Amygdala (tissue), 56 donors: Measurements from ENCODE around the gene KLHL33.
A peak's percentile ranks its signal among the peaks of the same experiment; 100 is the strongest.
"Not testable (repeated sequence)": the region's sequence is repeated elsewhere in the genome, so short reads cannot be mapped to it uniquely, and the experiment has no call there.

Source experiments
- DNase-seq, 56 donors: peaks; one replicate each; lab custom pipeline; 2025; lab: John Stamatoyannopoulos, UW

KLHL33 gene

DNA sequence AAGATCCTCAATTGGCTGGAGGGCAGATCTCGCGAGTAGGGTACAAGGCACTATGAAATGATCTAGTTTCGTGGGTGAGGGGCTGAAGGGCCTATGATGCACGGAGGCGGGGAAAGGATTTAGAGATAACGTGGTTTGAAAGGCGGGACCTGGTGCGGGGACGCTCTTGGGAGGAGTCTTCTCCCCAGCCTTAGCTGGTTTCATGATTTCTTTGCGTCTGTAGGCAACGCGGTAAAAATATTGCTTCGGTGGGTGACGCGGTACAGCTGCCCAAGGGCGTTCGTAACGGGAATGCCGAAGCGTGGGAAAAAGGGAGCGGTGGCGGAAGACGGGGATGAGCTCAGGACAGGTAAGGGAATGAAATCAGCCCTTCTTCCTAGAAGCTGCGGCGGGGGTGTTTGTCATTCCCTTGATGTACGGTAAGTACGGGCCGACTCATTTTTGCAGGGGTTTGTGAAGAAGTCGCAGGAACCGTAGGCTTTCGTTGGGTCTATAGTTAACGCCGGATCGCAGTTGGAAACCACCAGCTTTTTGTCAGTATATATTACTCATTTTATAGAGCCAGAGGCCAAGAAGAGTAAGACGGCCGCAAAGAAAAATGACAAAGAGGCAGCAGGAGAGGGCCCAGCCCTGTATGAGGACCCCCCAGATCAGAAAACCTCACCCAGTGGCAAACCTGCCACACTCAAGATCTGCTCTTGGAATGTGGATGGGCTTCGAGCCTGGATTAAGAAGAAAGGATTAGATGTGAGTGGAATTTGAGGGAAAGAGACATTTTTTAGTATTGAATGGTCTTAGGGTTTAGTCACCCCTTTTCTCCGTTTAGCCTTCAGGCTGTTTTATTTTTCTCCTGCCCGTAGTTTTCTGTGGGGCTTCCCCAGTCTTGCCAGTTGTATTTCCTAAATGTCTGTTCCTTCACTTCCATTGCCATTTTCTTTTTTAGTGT lies 19.7 kb upstream of the KLHL33 start:
- peak in 14 of 56 donors; percentile 16 to 80 (median 70) for DNase-seq

DNA sequence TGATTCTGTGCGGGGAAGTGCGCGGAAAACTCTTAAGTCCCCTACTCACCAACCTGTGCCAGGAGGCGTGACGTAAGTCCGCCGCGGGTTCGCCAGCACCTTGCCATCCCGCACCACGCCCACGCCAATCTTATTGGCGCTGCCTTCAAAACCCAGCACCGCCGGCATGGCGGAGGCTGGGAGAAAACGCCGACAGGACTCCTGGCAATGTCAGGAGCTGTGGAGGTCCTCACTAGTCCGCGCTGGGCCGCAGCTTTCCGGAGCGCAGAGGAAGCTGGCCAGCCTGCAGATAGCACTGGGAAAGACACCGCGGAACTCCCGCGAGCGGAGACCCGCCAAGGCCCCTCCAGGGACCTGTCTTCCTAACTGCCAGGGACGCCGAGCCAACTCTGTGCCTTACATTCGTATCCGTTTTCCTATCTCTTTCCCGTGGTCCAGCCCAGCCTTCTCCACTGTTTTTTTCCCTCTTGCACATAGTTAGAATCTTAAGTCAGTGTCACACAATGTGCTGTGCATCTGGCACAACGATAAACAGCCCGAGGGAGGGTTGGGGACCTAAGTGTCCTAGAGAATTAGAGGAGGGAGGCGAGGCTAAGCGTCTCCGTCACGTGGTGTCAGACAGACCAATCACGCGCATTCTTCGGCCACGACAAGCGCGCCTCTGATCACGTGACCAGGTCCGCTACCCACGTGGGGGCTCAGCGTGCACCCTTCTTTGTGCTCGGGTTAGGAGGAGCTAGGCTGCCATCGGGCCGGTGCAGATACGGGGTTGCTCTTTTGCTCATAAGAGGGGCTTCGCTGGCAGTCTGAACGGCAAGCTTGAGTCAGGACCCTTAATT lies 18.8 kb upstream of the KLHL33 start, which contains the start of the genes APEX1 and OSGEP:
APEX1 (plus strand) TSS at position 711 of the 839 bp plus-strand sequence. CDS start 420 bp downstream, outside the sequence.
OSGEP (minus strand) TSS at position 297 of the 839 bp plus-strand sequence; CDS start at position 168, 129 bp downstream.
- DNase-seq = peak; percentile 89 to 99 (median 97)

DNA sequence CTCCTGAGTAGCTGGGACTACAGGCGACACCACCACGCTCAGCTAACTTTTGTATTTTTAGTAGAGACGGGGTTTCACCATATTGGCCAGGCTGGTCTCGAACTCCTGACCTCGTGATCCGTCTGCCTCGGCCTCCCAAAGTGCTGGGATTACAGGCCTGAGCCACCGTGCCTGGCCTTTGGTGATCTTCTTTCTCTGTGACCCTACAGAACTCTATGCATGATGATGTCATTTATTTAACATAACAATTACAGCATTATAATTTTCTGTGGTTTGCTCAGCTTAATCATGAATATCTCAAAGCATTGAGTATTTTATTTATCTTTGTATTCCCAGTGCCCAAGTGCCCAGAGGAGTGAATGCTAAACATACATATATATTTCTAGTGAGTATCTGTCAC lies 16.9 kb upstream of the KLHL33 start:
- DNase-seq = not testable (repeated sequence)

DNA sequence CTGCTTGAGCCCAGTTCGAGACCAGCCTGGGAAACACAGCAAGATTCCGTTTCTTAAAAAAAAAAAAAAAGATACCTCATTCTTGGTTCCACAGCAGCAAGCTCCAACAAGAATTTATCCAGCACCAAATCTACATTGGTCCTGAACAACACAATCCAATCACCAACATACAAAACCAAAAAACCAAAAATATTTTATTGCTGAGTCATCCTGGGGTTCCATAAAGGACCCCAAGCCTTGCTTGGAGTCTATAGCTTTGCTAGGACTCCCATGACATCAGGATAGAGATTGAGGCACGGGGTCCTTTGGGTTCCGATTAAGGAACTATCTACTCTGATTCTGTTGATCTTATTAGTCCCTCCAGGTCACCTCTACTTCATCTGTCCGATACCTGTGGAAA lies 10.9 kb upstream of the KLHL33 start:
- DNase-seq = no peak

DNA sequence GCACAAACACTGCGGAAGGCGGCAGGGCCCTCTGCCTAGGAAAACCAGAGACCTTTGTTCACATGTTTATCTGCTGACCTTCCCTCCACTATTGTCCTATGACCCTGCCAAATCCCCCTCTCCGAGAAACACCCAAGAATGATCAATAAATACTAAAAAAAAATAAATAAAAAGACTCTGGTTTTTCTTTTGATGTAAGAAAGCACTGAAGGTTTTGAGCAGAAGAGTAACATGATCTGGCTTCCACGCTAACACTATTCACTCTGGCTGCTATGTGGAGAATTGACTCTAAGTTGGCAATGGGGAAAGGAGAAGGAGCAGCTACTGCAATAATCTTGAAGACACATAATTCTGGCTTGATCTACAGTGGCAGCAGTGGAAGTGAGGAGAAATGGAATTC lies 7.7 kb upstream of the KLHL33 start:
- DNase-seq = not testable (repeated sequence)

DNA sequence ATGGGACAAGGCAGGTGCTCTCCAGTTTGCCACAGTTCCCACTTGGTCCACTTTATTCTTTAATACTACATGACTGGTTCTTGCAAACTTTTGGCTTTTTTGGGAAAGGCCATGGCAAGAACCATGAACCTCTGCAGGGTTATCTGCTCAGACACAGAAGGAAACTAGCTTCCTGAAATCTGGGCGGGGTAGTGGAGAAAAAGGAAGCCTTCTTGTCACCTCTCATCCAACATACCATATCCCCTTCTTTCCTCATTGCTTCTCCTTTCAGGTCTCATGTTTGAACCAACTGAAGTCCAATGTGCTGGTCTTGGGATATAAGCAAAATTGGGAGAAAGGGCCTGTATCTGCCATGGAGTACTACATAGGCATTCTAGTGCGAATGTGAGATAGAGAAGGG lies 5.5 kb upstream of the KLHL33 start:
- DNase-seq = no peak

DNA sequence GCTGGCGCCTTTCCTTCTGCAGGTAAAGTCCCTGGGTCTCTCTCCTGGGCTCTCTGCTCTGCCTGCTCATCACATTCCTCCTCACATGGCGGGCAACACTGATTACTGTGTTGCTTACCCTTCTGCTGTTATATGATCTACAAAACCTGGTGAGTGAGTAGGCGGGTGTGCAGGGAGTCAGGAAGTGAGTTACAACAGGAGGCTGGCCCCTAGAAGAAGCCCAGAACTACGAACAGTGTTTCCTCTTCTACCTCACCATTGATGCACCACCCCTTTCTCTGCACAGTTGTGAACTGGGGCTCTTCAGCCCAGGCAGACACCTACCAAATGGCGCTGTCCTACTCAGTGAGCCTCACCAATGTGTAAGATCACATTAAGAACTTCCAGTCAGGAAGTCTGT lies 4.9 kb upstream of the KLHL33 start:
- no peak for DNase-seq

DNA sequence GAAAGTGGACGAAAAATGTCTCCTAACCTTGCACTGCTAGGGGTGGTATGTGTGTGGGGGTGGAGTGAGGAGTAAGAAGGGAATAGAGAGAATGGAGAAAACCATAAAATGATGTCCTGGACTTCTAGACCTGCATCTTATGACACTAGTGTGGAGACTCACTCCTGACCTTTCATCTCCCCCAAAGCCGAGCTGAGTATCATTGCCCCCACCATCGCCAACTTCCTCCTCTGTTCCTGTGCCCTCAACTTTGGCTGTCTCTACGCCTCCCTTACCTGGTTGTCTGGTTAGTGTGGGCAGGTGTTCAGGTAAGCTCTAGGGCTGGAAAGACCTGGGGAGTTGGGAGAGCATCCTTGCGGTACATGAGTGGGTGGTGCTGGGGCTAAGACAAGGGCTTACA lies 4.5 kb upstream of the KLHL33 start:
- DNase-seq = no peak

DNA sequence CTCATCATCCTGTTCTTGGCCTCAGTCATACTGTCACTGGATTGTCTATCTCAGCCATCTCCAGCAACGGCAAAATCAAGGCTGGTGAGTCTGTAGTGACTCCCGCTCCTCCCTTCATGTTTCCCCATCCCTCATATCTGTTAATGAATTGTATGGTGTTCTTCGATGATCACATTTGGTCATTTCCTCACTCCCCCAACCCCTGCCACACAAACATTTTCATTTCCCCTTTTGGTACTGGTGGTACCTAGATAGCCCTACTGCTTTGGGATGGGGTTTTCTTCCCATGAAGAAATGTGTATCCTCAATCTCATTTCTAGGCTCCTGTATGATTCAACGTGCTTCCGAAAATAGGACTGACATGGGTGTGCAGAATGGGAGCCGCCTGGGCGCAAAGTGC lies 2.7 kb upstream of the KLHL33 start:
- DNase-seq = no peak

DNA sequence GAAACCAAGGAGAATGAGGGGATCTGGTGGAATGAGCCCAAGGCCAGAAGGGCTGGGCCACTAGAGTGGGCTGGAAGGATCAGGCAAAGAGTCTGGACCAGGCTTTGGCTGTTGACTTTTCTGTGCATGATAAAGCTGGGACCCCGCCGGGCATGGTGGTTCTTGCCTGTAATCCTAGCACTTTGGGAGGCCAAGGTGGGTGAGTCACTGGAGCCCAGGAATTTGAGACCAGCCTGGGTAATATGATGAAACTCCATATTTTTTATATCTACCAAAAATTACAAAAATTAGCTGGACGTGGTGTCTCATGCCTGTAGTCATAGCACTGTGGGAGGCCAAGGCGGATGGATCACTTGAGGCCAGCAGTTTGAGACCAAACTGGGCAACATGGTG lies 393 bp upstream of the KLHL33 start:
- DNase-seq = no peak

DNA sequence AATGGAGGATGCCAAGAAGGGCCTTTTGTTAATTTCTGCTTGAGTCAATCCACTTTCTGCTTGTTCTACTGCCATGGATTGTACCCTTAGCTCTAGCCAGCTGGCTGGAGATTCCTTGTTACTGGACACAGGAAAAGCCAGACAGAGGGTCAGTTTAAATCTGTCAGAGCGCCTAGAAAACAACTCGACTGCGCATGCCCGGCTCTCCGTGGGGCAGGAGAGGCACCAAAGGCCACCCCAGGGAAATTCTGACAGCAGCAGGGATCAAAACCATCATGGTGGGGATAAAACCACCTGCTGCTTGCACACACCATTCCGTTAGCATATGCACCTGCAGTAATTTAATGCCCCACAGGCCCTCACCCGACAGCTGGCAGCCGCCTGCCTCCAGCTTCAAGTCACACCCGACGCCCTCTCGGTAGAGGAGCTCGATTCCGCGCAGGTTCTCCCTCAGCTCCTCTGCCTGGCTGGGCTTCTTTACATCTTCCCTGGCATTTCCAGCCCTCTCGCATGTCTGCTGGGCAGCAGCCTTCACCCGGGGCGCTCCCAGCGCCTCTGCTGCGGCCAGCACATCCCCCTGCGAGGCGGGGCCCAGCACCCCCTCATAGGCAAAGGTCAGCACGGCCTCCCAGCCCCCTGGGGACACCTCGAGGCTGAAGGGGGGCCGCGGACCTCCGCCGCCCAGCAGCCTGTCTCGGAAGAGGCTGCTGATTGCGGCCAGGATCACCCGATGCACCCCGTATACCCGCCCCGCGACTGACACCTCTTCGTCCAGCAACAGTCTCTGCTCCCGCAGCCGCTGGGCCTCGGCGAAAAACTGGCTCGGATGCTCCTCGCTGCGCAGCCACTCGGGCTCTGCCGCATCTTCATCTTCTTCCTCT lies 1.0 kb downstream of the KLHL33 start:
- peak in 51 of 56 donors; percentile 17 to 85 (median 60) for DNase-seq

DNA sequence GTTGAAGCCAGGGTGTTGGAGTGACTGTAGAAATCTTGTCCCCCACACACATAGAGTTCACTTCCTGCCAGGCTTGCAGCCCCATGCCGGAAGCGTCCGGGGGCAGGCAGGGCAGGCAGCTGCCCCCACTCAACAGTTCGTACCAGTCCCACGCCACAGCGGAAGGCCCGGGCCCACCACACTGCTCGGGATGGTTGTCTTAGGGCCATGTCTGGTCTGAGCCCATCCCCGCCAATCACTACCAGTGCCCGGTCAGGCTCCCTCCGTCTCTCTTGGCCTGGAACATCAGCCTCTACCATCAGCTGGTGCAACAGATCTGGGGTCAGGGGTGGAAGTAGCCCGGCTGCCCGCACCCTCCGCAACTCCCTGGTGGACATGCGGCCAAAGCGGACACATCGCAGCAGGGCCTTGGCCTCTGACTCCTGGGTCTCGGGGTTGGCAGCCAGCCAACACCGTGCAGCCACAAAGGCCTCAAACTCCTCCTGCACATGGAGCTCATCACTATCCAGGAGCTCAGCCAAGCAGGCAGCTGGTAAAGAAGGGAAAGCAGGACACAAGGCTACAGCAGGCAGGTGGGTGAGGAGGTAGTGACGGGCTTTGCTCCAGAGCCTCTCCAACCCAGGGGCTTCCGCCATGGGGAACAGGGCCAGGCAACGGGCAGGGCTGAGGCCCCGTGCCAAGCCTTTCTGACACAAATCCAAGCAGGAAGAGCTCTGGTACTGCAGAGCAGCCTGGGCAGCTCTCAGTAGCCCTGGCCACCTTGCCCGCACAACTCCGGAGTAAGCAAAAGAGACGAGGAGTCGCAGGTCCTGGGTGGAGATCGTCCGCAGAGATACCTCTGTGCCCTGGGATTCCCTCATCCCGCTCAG lies 5.9 kb downstream of the KLHL33 start:
- peak in 38 of 56 donors; percentile 3 to 62 (median 30) for DNase-seq

DNA sequence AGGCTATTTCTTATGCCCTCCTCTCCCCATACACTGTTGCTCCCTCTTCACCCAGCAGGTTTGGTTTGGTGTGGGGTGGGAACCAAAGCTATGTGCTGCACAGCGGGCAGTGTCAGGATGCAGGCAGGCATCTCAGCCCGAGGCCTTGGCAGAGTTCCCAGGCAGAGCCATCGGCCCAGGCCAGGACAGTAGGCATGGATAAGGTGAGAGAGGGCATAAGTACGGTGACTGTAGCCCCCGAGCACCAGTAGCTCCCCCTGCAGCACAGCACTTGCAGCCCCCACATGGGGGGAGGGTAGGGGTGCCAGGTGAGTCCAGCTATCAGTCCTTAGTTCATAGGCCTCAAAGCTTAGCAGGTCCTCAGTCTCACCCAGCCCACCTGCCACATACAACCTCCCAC lies 7.2 kb downstream of the KLHL33 start:
- DNase-seq = peak in 2 of 56 donors; percentile 2 to 6

DNA sequence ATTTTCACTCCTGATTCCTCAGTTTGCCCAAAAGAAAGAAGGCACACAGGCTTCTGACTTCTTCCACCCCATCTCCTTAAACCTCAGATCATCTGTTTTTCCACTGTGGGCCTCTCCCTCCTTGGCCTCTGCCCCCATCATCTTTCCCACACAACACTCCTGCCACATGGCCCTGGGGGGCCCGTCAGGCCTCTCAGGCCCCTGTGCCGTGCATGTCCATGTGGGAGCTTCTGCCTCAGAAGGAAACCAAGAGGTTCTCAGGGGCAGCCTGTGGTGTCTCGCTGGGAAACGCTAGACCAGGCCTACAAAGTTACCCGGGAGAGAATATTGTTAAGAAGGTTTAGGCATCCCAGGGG lies 8.0 kb downstream of the KLHL33 start:
- DNase-seq = no peak

DNA sequence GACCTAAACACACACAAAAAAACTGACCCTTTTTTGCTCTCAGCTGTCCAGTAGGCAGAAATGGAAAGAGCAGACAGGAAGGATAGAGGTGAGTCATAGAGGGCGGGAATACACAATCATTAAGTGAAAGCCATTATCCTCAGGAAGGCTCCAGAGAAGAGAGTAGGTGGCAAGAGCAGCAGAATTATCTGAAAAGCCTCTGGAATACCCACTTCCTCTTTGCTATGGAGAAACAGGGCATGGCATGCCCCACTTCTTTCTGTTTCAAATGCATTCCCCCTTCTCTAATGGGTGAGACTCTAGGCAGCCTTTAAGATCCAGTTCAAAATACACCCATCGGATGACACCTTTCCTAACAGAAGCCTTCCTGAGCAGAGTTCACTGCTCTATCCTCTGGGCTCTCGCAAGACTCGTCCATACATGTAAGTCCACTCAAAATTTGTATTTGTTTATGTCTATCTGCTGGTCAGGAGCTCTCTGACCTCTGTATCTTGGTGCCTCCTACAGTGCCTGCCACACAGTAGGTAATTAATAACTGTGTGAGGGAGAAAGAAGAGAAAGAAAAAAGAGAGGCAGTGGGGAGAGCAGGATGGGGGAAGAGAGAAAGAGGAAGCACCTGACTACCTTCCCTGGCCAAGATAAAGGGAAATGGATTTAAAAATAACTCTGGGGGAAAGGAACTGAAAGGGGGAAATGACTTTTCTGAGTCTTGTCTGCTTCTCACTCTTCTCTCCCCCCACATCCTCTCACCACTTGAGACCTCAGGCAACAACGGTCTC lies 8.5 kb downstream of the KLHL33 start:
- no peak for DNase-seq

DNA sequence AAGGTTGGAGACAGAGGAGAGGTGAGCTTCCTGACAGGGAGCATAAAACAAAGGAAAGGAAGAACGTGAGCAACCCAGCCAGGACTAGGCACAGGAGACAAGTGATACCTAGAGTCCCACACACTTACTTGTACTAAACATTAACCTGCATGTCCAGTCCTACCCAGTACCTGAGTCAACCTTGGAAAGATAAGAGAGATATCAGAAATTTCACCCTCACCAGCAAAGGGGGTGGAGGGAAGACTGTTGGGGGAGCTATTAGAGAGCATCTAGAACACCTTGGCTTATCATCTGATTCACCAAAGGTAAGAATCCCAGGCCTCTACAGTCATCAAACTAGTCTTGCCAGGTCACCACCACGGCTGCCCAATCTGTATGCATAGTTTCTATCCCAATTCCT lies 11.1 kb downstream of the KLHL33 start:
- no peak for DNase-seq

DNA sequence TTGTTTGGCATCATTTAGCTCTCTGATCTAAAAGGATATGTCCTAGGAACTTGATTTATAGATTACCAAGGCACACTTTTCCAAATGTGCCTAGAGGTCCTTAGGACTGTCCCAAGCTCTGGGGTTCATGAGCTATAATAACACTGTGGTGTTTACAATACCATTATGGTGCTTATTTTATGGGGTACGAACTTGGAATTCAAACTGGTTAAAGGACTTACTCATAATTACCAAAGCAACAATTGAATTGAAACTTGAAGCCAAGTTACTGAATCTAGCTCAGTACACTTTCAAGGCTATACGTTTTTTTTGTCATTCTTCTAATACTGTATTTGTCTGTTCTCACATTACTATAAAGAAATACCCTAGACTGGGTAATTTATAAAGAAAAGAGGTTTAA lies 13.1 kb downstream of the KLHL33 start:
- no peak for DNase-seq

DNA sequence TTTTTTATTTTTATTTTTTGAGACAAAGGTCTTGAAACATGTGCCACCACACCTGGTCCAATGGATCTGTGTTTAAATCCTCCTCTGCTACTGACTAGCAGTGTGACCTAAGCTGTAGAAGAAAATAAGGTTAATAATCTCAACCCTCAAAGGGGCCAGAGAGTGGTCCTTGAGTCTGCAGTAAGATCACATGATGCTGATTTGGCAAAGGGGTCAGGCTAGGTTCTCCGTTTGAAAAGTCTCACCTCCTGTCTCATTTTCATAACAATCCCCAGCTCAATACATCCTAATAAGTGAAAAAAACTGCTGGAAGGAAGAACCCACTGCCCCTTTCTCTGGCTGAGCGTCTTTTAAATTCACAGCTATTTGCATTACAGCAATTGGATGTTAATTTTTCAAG lies 14.7 kb downstream of the KLHL33 start:
- DNase-seq = no peak
